HAP-1 (cell line): ENCODE measurements around the gene NKG7.
"Not testable (repeated sequence)": the region's sequence is repeated elsewhere in the genome, so short reads cannot be mapped to it uniquely, and the experiment has no call there.

Experiments used
- DNase-seq, 2 experiments: peaks; one replicate each; pipeline ENCODE4 v3.0.0-alpha.2; 2016 to 2020; ENCODE audit warnings: low spot score in 2 of 2
- H3K27me3 ChIP-seq: fragments of 250-450 bp; sonication (Bioruptor Pico); 2 replicates; pipeline ENCODE4 v1.5.1; 2020; ENCODE audit warnings: low read depth, mild to moderate bottlenecking, moderate library complexity
- H3K36me3 ChIP-seq: fragments of 250-450 bp; sonication (Bioruptor Pico); replicated peaks from 2 replicates; pipeline ENCODE4 v1.5.1; 2020; ENCODE audit warnings: mild to moderate bottlenecking
- H3K4me1 ChIP-seq: fragments of 250-450 bp; sonication (Bioruptor Pico); 2 replicates; pipeline ENCODE4 v1.5.1; 2020; ENCODE audit warnings: mild to moderate bottlenecking
- H3K4me3 ChIP-seq: fragments of 250-450 bp; sonication (Bioruptor Pico); 2 replicates; pipeline ENCODE4 v1.5.1; 2020; ENCODE audit warnings: mild to moderate bottlenecking, moderate library complexity
- H3K9me3 ChIP-seq: fragments of 250-450 bp; sonication (Bioruptor Pico); 2 replicates; pipeline ENCODE4 v1.5.1; 2020; ENCODE audit warnings: mild to moderate bottlenecking, moderate library complexity
- in situ Hi-C: fragments of 300-500 bp; cut with MboI; formaldehyde crosslinking; loops from 3 replicates; pipeline ENCODE4 v1.14.3; 2020; ENCODE audit warnings: low sequenced_read_pairs, inconsistent platforms, mixed read lengths

NKG7 gene

DNA sequence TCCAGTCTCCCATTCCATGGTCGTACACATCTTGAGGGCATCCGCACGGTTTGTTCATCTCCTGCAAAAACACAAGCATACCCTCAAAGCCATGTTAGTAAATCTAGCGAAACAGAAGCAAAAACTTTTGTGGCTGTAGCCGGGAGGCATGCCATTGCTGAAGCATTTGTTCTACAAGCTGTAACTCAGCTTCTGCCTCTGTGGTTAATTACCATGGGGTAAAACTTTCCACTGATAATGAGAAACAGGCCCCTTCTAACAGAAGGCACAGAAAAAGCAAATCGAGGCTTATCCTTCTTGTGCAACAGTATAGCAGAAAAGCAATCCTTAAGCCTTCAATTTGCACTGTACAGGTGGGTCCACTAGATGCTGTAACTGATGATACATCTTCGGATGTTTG, 27.5 kb upstream of the NKG7 start:
- in situ Hi-C loops, H3K36me3 ChIP-seq, H3K4me3 ChIP-seq, H3K4me1 ChIP-seq, DNase-seq, H3K27me3 ChIP-seq: not testable (repeated sequence)
- peaks cover 12% of the 10 kb centered on the region; the same call in 1 of the 2 replicates for H3K9me3 ChIP-seq

DNA sequence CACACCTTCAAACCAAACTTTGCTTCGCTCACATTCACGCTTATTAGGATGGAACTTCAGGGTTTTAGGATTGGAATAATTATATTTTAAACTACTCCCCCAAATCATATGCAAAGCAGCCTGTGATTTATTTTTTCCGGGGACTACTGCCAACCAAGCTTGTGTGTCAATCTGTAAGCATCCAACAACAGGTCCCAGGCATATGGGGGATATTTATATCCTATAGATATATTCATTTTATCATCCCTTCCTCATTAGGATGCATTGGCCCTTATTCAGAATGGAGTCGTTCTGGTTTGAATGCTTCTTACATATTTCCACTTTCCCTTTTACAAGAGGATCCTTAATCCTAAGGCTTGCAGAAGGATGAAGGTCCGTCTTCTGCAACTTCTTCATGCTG, 26.8 kb upstream of the NKG7 start:
- in situ Hi-C loops, result no loop called here
- no peaks in the 10 kb centered on the region for H3K27me3 ChIP-seq
- DNase-seq, result no peak
- no peaks in the 10 kb centered on the region for H3K36me3 ChIP-seq
- H3K4me1 ChIP-seq, result peaks cover 2% of the 10 kb centered on the region; the same call in 1 of the 2 replicates
- peaks cover 12% of the 10 kb centered on the region; the same call in 1 of the 2 replicates for H3K9me3 ChIP-seq
- H3K4me3 ChIP-seq, result no peak overlapping the region

DNA sequence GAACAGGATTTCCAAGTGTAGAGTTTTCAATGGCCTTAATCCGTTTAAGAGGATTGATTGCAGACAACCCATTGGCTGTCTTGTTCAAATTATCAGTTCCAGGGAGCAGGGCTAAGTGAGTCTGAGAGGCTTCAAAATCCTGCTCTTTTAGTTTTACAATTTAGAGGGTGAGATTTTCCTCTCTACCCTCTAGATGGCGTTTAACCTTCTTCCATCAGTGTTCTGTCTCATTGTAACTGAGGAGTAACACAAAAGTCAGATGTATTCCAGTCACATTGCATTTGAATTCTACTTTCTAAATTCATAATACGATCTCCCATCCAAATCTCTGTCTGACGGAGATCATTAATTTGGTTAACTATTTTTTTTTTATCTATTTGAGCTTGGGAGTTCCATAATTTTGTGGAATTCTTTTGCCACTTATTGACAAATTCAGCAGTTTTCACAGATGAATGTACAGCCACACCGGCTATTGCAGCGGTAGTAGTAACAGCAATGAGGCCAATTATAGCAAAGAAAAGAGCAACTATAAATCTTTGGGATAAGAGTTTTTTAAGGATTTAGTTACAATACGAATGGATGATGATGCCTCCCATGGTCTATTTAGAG, 25.7 kb upstream of the NKG7 start:
- no peaks in the 10 kb centered on the region for H3K27me3 ChIP-seq
- no peak overlapping the region for H3K4me3 ChIP-seq
- H3K36me3 ChIP-seq, result no peaks in the 10 kb centered on the region
- H3K4me1 ChIP-seq, result peaks cover 8% of the 10 kb centered on the region
- peaks cover 12% of the 10 kb centered on the region; the same call in 1 of the 2 replicates for H3K9me3 ChIP-seq
- peak in 1 of 2 experiments; percentile 48 for DNase-seq
- in situ Hi-C loops, result no loop called here

- in situ Hi-C loops, H3K27me3 ChIP-seq: not testable (repeated sequence)
These were observed 25.0 kb upstream of the NKG7 start for GRCh38 chr19:51397453-51397852.

DNA sequence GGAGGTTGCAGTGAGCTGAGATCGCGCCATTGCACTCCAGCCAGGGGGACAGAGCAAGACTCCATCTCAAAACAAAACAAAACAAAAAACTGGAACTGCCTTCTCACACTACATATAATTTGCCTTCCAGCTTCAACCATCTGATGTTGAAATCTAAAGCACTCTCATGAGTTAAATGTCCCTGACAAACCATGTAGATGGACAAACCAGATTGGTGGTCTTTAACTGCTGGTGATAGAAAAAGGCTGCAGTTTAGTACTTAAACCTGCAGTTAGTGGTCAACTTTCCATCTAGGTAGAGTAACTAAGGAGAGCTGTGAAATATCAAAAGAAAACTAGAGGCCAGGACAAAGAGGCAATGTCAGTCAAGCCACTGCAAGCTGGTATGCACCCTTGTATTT, 23.7 kb upstream of the NKG7 start:
- H3K4me1 ChIP-seq, result peaks cover 8% of the 10 kb centered on the region
- no peaks in the 10 kb centered on the region for H3K27me3 ChIP-seq
- H3K4me3 ChIP-seq, result no peak overlapping the region
- H3K9me3 ChIP-seq, result no peaks in the 10 kb centered on the region
- in situ Hi-C loops, result no loop called here
- H3K36me3 ChIP-seq, result no peaks in the 10 kb centered on the region
- DNase-seq, result no peak

More at GRCh38 chr19:51397453-51397852, 25.0 kb upstream of the NKG7 start:
- H3K9me3 ChIP-seq, DNase-seq, H3K36me3 ChIP-seq, H3K4me3 ChIP-seq, H3K4me1 ChIP-seq: not testable (repeated sequence)

GRCh38 chr19:51394050-51394836, 21.8 kb upstream of the NKG7 start:
- Histone ChIP-seq H3K27me3 (no peaks in the 10 kb centered on the region), H3K4me3 (peak overlapping the region; percentile 49), H3K4me1 (peaks cover 8% of the 10 kb centered on the region), H3K9me3 (no peaks in the 10 kb centered on the region), H3K36me3 (no peaks in the 10 kb centered on the region)
- in situ Hi-C loops, result no loop called here
- peak; percentile 97 for DNase-seq

DNA sequence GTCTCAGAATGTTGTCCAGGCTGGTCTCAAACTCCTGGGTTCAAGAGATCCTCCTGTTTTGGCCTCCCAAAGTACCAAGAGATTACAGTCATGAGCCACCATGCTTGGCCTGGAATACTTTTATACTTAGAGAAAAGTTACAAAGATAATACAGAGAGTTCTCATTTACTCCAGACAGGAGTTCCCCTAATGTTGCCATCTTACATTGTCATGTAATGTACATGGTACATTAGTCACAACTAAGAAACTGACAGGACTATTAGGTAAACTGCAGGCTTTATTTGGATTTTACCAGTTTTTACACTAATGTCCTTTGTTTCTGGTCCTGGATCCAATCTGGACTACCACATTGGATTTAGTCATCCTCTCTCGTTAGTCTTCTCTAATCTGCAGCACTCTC, 20.2 kb upstream of the NKG7 start:
- H3K9me3 ChIP-seq, result no peaks in the 10 kb centered on the region
- in situ Hi-C loops, result no loop called here
- H3K36me3 ChIP-seq, result no peaks in the 10 kb centered on the region

GRCh38 chr19:51391073-51391611, 18.7 kb upstream of the NKG7 start:
- in situ Hi-C loops, result no loop called here
- H3K4me1 ChIP-seq, result peaks cover 8% of the 10 kb centered on the region
- H3K36me3 ChIP-seq, result no peaks in the 10 kb centered on the region
- no peak overlapping the region for H3K4me3 ChIP-seq
- H3K9me3 ChIP-seq, result no peaks in the 10 kb centered on the region
- DNase-seq, result no peak
- no peaks in the 10 kb centered on the region for H3K27me3 ChIP-seq

More for the DNA sequence above, 20.2 kb upstream of the NKG7 start:
- Histone ChIP-seq H3K4me1 (peaks cover 8% of the 10 kb centered on the region), H3K4me3 (no peak overlapping the region), H3K27me3 (no peaks in the 10 kb centered on the region)
- no peak for DNase-seq

DNA sequence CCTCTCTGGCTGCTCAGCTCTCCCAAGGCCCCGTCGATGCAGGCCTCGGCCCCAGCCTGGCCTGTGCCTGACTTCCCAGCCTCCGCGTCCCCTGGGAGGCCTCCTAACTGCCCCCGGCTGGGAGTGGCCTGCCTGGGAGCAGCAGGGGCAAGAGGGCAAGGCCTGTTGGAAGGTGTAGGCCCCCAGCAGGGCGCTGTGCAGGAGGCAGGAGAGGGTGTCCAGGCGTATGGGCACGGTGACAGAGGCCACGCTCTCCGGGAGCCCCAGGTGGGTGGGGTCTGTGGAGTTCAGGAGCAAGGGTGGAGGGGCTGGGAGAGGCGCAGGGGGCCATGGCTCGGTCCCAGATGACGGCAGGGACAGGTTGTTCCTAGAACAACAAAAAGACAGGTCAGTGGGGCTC, 16.7 kb upstream of the NKG7 start:
- Histone ChIP-seq H3K9me3 (no peaks in the 10 kb centered on the region), H3K4me3 (no peak overlapping the region), H3K36me3 (no peaks in the 10 kb centered on the region), H3K4me1 (peaks cover 6% of the 10 kb centered on the region), H3K27me3 (no peaks in the 10 kb centered on the region)
- DNase-seq, result no peak
- in situ Hi-C loops, result no loop called here

- H3K9me3 ChIP-seq, result no peaks in the 10 kb centered on the region
- H3K4me3 ChIP-seq, result no peak within 1 kb of the TSS
- in situ Hi-C loops, result no loop called here
- no peak for DNase-seq
- no peaks in the 10 kb centered on the region for H3K4me1 ChIP-seq
- H3K36me3 ChIP-seq, result no peaks in the 10 kb centered on the region
- no peaks in the 10 kb centered on the region for H3K27me3 ChIP-seq
These were observed 15.5 kb upstream of the NKG7 start, which contains the start of gene LIM2 for GRCh38 chr19:51387924-51388389. Gene LIM2, minus strand, starts transcription at chr19:51387974. Its CDS starts 531 bp downstream, at chr19:51387443.

DNA sequence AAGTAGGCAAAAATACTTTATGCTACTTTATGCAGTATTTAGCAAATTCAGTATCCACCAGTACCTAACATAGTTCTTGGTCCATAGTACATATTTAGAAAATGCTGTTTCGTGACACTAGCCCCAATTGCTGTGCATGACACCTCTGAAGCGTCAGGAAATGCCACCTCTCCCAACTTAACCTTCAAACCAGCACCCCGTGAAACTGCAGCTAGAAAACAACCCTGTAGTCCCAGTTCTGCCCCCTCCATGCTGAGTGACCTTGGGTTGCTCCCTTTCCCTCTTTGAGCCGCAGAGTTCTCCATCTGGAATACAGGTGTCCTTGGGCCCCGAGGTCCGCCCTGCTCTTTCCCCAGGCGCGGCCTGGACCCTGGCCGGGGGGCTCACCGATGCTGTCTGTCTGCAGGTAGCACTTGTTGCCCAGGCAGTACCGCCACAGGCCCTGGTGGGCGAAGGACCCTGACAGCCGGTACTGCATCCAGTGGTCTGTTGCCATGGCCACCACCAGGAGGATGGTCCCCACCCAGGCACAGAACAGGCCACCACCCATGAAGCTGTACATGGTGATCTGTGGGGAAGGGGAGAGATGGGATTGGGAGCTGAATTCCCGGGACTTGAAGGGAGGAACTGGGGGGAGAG, 14.5 kb upstream of the NKG7 start:
- H3K27me3 ChIP-seq, result no peaks in the 10 kb centered on the region
- in situ Hi-C loops, result no loop called here
- no peak for DNase-seq
- no peaks in the 10 kb centered on the region for H3K4me1 ChIP-seq
- no peaks in the 10 kb centered on the region for H3K9me3 ChIP-seq
- no peaks in the 10 kb centered on the region for H3K36me3 ChIP-seq
- no peak overlapping the region for H3K4me3 ChIP-seq

- H3K9me3 ChIP-seq, result no peaks in the 10 kb centered on the region
- no peaks in the 10 kb centered on the region for H3K27me3 ChIP-seq
- in situ Hi-C loops, result no loop called here
- no peak for DNase-seq
- no peaks in the 10 kb centered on the region for H3K36me3 ChIP-seq
- no peak overlapping the region for H3K4me3 ChIP-seq
- H3K4me1 ChIP-seq, result no peaks in the 10 kb centered on the region
These were observed 9.6 kb upstream of the NKG7 start for GRCh38 chr19:51382004-51382403.

GRCh38 chr19:51380379-51380778, 7.9 kb upstream of the NKG7 start:
- in situ Hi-C loops, result no loop called here
- H3K27me3 ChIP-seq, result no peaks in the 10 kb centered on the region
- no peak for DNase-seq

DNA sequence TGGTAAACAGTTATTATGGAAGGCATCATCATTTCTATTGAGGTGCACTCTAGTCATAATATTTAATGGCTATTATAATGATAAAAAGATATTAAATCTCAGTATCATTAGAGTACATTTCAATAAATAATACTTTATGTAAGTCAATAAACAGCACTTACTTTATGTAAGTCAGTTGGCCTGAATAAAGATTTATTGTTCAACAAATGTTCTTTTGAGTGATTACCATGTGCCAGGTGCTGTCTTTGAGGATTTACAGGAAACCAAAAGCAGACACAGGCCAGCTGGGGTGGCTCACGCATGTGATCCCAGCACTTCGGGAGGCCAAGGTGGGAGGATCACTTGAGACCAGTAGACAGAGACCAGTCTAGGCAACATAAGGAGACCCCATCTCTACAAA, 5.0 kb upstream of the NKG7 start:
- no peak for DNase-seq
- no peaks in the 10 kb centered on the region for H3K9me3 ChIP-seq
- H3K4me1 ChIP-seq, result no peaks in the 10 kb centered on the region
- in situ Hi-C loops, result no loop called here
- no peaks in the 10 kb centered on the region for H3K36me3 ChIP-seq
- no peaks in the 10 kb centered on the region for H3K27me3 ChIP-seq
- no peak overlapping the region for H3K4me3 ChIP-seq

More at GRCh38 chr19:51380379-51380778, 7.9 kb upstream of the NKG7 start:
- Histone ChIP-seq H3K4me3 (no peak overlapping the region), H3K9me3 (no peaks in the 10 kb centered on the region), H3K36me3 (no peaks in the 10 kb centered on the region), H3K4me1 (no peaks in the 10 kb centered on the region)
